HTR-8/SVneo (cell line): ENCODE results near the gene PARD6B.

Experiments used
- DNase-seq: peaks from one replicate; pipeline ENCODE4 v3.0.0; 2011; ENCODE audit warnings: low spot score, mixed read lengths; ENCODE audit not compliant: insufficient read length
- FAIRE-seq: peaks from 2 replicates; lab custom pipeline; 2011; peaks lifted over from hg19 to GRCh38; lab: Jason Lieb, UNC

The PARD6B gene

GRCh38 chr20:50721881-50722281 lies 9.5 kb upstream of the PARD6B start:
- DNase-seq, result no peak

GRCh38 chr20:50722424-50723155 lies 8.8 kb upstream of the PARD6B start:
- FAIRE-seq (no peak), DNase-seq (no peak)

More at GRCh38 chr20:50721881-50722281, 9.5 kb upstream of the PARD6B start:
- peak; percentile 23 for FAIRE-seq

DNA sequence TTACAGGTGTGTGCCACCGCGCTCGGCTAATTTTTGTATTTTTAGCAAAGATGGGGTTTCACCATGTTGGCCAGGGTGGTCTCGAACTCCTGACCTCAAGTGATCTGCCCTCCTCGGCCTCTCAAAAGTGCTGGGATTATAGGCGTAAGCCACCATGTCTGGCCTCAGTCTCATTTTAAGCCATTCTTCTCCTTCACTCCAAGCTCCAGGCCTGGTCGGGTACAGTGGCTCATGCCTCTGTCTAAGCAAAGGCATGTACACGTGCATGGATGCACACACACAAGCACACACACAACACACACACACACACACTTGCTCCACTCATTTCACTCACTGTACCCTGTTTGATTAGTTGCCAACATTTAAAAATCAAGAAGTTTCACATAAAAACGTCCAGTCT lies 7.7 kb upstream of the PARD6B start:
- peak; percentile 63 for FAIRE-seq
- DNase-seq, result no peak

DNA sequence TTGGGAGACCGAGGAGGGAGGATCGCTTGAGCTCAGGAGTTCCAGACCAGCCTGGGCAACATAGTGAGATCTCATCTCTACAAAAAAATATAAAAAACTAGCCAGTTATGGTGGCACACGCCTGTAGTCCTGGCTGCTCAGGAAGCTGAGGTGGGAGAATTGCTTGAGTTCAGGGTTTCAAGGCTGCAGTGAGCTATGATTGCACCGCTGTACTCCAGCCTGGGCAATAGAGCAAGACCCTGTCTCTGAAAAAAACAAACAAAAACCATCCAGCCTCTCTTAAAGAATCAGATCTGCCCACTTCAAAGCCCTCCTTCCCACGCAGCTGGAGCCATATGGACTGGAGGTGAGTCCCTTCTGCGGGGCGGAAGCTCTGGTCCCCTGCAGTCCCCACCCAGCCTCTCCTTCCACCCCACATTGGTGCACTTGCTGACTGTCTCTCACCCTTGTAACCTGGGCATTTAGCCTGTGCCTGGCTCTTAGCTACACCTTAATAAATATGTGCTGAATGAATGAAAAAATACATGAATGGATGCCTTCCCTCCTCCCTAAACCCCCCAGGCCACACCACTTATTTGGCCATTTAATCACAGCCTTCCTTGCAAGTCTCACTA lies 7.2 kb upstream of the PARD6B start:
- FAIRE-seq, result no peak

DNA sequence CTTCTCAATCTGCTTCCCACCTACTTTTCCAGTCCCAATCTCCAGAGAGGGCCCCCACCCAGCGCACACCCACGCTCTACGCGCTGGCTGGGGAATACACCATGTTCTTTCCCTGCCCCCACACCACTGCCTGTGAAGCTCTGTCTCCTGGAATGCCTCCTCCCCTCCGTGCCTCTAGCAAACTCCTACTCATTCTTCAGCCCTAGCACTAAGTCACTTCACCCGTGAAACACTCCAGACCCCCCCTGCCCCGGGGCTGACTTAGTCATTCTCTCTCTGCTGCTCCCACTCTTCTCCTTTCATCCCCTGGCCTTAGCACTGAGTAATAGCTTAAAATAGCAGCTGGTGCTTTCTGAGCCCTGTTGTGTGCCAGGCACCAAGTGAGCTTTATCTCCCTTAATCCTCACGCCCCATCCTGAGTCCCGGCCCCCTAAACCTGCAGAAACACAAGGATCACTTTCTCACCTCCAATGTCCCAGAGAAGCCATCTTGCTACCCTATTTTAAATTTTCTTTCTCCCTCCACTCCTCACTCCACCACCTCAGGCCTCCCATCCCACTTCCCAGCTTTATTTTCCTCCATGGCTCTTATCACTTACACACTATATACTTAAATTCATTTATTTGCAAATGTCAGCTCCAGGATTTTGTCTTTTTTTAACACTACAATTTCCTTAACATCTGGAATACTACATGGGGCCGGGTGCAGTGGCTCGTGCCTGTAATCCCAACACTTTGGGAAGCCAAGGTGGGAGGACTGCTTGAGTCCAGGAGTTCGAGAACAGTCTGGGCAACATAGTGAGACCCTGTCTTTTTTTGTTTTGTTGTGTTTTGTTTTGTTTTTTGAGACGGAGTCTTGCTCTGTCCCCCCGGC lies 6.3 kb upstream of the PARD6B start:
- DNase-seq, result peak; percentile 98
- FAIRE-seq, result peak; percentile 99

More for the DNA sequence above, 7.2 kb upstream of the PARD6B start:
- no peak for DNase-seq

DNA sequence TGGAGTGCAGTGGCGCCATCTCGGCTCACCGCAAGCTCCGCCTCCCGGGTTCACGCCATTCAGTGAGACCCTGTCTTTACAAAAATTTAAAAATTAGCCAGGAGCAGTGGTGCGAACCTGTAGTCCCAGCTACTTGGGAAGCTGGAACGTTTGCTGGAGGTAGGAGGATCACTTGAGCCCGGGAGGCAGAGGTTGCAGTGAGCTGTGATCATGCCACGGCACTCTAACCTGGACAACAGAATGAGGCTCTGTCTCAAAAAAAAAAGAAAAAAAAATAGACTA lies 5.7 kb upstream of the PARD6B start:
- no peak for FAIRE-seq
- no peak for DNase-seq

- DNase-seq (no peak), FAIRE-seq (no peak)
Observed at GRCh38 chr20:50726955-50727791, 4.2 kb upstream of the PARD6B start.

DNA sequence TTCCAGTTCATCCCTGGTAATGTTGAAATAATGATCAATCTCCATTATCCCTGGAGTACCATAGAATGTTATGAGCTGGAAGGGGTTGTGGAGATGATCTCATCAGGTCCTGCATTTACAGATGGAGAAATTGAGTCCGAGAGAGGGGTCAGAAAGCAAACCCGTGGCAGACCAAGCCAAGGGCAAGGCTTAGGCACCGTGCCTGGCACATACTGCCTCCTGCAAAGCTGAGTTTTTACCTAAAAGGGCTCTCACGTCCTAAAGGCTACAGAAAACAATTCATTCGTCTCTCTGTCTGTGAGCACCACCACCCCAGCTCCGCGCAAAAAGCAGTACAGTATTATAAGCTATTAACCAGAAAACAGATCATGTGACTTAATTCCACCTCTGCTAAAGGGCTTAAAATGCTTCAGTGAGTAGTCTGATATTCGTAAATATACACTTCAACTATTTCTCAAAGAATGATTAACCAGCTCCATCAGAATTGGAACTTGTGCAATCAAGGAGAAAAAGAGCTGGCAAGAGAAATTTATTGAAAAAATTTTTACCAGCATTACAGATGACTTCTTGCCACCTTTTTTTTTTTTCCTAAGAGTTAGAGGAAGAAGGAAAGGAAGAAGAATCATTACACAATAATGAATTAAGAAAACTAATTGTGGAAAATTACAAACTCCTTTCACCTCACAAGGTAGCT lies 3.4 kb upstream of the PARD6B start:
- DNase-seq, result no peak
- FAIRE-seq, result no peak

GRCh38 chr20:50728486-50728980 lies 2.8 kb upstream of the PARD6B start:
- FAIRE-seq (no peak), DNase-seq (no peak)

DNA sequence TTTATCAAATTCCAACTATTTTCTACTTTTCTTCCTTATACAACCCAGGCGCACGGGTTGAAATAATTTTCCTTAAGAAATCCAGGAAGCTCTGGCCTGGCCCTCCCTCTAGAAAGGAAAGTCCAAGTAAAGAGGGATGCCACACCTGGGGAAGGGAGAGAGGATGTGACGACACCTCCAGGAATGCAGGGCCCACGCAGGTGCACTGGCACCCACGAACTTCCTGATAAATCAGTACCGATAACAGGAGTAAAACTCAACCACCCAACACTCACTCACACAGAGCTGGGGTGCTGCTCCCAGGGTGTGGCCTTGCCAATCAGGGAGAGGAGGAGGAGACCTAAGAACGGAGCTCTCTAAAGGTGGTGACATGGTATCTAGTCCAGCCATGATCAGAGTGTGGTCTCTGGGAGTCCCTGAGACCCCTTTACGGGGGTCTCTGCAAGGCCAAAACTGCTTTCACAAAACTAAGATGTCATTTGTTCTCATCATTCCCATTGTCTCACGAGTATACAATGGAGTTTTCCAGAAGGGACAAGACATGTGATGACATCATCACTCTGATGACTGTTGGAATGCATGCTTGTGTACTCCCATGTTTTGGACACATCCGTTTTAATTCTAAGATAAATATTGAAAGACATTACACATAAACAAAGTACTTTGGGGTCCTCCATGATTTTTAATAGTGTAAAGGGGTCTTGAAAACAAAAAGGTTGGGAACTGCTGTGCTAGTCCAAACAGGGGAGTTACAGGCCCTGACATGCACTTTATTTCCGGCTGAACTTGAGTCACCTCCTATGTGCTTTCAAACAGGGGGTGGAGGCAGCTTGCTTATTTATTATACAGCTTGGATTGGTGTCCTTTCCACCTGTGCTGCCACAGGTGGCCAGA lies 2.2 kb upstream of the PARD6B start:
- no peak for DNase-seq

DNA sequence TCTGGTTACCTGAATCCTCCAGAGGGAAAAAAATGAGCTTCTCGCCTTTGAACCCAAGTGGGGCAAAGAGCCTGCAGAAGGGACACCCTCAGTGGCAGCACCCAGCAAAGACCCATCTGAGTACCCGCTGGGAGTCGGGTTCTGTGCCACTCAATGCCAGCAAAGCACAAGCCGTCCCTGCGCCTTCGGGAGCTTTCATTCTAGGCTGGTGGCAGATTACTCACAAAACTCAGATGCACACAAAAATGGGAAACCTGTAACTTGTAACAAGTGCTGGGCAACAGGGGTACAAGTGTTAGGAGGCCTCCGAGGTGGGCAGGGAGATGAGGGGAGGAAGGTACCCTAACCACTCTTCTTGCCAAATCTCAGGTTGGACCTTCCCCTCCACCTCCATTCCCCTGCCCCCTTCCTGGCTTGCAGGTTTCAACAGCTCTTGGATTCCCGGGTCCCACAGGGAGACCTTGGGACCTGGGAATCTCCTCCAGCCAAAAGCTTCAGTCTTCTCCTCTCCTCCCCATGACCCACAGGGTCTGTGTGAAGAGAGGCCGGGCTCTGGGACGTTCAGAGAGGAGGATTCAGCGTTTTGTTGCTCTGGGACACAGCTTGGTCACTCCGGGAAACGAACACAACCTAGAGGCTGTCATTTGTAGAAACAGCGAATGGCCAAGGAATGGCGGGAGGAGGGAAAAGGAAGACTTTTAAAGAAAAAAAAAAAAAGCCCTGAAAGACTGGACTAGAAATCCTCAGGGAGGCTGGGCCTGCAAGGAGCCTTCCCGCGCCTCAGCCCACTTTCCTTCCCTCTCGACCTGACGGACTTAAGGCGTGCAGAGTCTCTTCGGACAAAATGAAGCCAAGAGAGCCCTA lies 1.2 kb upstream of the PARD6B start:
- DNase-seq (no peak), FAIRE-seq (peak; percentile 44)

More for the DNA sequence above, 2.2 kb upstream of the PARD6B start:
- FAIRE-seq, result peak; percentile 69

GRCh38 chr20:50730765-50731054 lies 670 bp upstream of the PARD6B start:
- DNase-seq (no peak), FAIRE-seq (no peak)

GRCh38 chr20:50731930-50732690 lies 730 bp downstream of the PARD6B start:
- DNase-seq (no peak), FAIRE-seq (peak; percentile 76)

DNA sequence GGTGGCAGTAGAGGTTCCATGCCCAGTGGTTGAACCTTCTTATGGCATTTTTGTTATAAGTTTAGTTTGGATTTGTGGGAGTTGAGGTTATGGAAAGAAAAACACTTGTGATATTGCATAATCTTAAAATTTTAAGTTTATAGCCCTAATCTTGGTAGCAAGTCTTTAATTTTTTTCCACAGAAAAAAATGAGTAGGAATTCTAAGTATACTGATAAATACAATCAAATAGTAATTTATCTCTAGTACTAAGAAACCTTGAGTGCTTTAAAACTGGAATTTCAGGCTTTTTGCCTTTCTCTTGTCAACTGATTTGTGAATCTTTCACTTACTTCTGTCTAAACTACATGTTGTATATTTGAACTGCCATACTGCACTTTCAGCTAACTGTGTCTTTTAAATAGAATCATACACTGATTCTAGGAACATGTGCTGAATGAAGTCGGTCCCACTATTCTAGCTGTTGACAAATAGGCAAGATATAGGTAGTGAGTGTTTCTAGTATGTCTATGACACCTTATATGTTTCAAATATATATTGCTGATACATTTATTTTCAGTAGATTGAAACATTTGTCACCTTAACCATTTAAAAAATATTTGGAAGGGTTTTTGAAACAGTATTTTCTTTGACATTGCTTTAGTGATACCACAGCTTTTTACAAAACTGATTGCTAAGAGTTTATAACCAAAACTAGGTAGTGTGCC lies 2.4 kb downstream of the PARD6B start:
- FAIRE-seq (peak; percentile 54), DNase-seq (no peak)

DNA sequence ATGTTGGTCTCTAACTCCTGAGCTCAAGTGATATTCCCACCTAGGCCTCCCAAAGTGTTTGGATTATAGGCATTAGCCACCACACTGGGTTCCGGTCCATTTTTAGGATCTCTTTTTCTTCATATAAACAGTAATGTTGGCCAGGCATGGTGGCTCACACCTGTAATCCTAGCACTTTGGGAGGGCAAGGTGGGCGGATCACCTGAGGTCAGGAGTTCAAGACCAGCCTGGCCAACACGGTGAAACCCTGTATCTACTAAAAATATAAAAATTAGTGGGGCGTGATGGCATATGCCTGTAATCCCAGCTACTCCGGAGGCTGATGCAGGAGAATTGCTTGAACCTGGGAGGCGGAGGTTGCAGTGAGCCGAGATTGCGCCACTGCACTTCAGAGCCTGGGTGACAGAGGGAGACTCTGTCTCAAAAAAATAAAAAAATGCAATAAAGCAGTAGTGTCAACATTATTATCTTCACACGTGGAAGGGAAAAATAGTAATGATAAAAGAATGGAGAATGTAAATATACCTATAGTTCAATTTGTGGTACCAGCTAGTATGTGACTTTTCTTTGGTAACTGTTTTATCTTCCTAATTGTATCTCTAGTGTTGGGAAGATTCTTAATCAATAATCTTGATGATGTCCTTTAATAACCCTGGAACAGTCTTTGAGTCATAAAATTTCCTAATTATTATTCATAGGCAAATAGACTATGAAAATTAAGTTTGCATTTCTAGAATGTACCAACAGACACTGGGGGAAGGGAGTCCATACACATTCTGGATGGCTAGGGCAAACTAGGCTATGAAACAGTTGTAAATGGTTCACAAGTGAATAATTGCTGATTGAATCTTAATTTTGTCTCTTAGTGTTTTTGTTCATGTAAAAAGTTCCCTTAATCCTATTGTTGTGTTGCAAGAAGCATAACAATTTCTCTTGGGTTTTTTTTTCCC lies 3.6 kb downstream of the PARD6B start:
- no peak for DNase-seq
- no peak for FAIRE-seq
